ENCODE measurements around the gene HSD17B4.

Gene HSD17B4

DNA sequence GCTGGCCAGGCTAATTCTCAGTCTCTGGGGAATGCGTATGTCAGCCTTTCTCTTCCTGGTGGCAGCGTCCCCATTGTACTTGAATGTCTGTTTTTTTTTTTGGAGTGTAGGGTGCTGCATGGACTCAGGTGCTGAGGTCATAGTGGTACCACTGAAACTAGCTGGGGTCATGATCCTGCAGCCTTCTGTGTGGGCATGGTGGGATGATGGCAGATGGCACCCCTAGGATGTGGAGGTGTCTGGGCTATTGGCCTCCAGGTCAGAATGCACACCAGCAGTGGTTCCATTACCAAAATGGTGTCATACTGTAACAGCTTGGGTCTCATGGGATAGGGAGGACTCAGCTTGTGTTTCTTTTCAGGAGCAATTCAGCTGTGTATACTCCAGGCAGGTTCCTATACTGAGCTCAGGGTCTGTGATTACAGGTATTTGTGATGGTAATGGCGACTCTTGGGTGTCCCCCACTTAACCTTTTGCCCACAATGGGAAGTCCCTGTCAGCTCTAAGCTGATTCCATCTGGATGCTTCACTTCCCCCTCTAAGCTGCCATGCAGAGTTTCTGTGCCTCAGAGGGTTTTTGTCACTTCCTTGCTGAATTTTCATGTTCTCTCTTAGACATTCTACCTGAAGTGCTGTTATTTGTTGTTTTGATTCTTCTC, 17.9 kb downstream of the HSD17B4 start:
- Histone ChIP-seq H3F3A (ENCODE audit: control insufficient read depth, insufficient read depth) (no peaks in the 10 kb centered on the region), H3K9me3 (ENCODE audit: control insufficient read depth, insufficient read depth, low read length) (no peaks in the 10 kb centered on the region), H3K9me2 (replicated peaks; ENCODE audit: control insufficient read depth, low read length) (no peaks in the 10 kb centered on the region), H4K20me1 (ENCODE audit: control insufficient read depth, insufficient read depth, low read depth, low read length) (no peaks in the 10 kb centered on the region), H3K4me1 (ENCODE audit: control insufficient read depth, low read length) (no peaks in the 10 kb centered on the region), H3K27me3 (ENCODE audit: control insufficient read depth, low read length) (no peaks in the 10 kb centered on the region), H3K36me3 (ENCODE audit: control insufficient read depth, low read length) (no peaks in the 10 kb centered on the region; the same call in 1 of the 2 replicates), H3K4me3 (ENCODE audit: low read length) (no peak overlapping the region), H3K27ac (ENCODE audit: low read depth, low read length) (no peak overlapping the region), H3K4me2 (ENCODE audit: low read length) (no peak overlapping the region), H3K79me2 (ENCODE audit: control insufficient read depth, low read length) (no peaks in the 10 kb centered on the region; the same call in 1 of the 2 replicates)
- TF ChIP-seq, protein P1, sequence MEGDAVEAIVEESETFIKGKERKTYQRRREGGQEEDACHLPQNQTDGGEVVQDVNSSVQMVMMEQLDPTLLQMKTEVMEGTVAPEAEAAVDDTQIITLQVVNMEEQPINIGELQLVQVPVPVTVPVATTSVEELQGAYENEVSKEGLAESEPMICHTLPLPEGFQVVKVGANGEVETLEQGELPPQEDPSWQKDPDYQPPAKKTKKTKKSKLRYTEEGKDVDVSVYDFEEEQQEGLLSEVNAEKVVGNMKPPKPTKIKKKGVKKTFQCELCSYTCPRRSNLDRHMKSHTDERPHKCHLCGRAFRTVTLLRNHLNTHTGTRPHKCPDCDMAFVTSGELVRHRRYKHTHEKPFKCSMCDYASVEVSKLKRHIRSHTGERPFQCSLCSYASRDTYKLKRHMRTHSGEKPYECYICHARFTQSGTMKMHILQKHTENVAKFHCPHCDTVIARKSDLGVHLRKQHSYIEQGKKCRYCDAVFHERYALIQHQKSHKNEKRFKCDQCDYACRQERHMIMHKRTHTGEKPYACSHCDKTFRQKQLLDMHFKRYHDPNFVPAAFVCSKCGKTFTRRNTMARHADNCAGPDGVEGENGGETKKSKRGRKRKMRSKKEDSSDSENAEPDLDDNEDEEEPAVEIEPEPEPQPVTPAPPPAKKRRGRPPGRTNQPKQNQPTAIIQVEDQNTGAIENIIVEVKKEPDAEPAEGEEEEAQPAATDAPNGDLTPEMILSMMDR (IDR thresholded peaks at IDR 0.05; ENCODE audit: low read depth, low read length, poor library complexity, severe bottlenecking), result no peak
- no peak for TF ChIP-seq EZH2phosphoT487 (IDR thresholded peaks at IDR 0.05; ENCODE audit: borderline replicate concordance, low read length)

DNA sequence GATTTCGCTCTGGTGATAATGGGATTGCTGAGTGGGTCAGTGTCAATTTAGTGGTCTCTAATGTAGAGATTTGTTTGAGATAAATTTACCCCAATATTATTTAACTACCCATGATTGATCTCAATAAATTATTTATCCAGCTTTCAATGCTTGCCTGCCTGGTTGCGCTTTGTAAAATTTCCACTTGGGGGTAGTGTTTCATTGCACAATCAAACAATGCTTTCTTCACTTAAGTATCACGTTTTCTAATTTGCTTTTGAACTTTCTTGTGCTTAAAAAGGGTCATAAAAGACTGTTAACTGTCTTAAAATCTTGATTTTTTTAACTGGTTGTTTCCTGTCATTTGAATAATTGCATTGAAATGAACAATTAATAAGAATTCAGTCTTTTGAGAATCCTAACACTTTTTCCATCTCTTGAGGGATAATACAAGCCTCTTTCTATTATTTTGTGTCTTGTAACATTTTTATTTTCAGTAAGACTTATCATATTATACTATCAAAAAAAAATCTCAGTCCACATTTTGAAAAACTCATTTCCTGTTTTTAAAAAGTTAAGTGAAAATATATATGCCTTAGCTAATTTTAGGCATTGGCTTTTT, 18.7 kb downstream of the HSD17B4 start:
- Histone ChIP-seq H3F3A (ENCODE audit: control insufficient read depth, insufficient read depth) (no peaks in the 10 kb centered on the region), H4K20me1 (ENCODE audit: control insufficient read depth, insufficient read depth, low read depth, low read length) (no peaks in the 10 kb centered on the region), H3K4me2 (ENCODE audit: low read length) (no peak overlapping the region), H3K4me3 (ENCODE audit: low read length) (no peak overlapping the region), H3K79me2 (ENCODE audit: control insufficient read depth, low read length) (no peaks in the 10 kb centered on the region; the same call in 1 of the 2 replicates), H3K4me1 (ENCODE audit: control insufficient read depth, low read length) (no peaks in the 10 kb centered on the region), H3K36me3 (ENCODE audit: control insufficient read depth, low read length) (no peaks in the 10 kb centered on the region), H3K9me3 (ENCODE audit: control insufficient read depth, insufficient read depth, low read length) (no peaks in the 10 kb centered on the region), H3K9me2 (replicated peaks; ENCODE audit: control insufficient read depth, low read length) (no peaks in the 10 kb centered on the region), H3K27me3 (ENCODE audit: control insufficient read depth, low read length) (no peaks in the 10 kb centered on the region), H3K27ac (ENCODE audit: low read depth, low read length) (no peak overlapping the region)
- no peak for TF ChIP-seq EZH2phosphoT487 (IDR thresholded peaks at IDR 0.05; ENCODE audit: borderline replicate concordance, low read length)
- TF ChIP-seq, protein P1 (IDR thresholded peaks at IDR 0.05; ENCODE audit: low read depth, low read length, poor library complexity, severe bottlenecking), result peak; percentile 82

DNA sequence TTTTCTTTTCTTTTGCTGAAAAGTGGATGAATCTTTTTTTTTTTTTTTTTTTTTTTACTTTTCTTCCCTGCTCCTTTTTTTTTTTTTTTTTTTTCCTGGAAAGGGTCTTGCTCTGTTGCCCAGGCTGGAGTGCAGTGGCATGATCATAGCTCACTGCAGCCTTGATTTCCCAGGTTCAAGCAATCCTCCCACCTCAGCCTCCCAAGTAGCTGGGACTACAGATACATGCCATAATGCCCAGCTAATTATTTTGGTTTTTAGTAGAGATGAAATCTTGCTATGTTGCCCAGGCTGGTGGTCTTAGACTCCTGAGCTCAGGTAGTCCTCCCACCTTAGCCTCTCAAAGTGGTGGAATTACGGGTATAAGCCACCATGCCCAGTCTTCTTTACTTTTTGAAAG, 20.9 kb downstream of the HSD17B4 start:
- no peaks in the 10 kb centered on the region for H3K27me3 ChIP-seq (ENCODE audit: control insufficient read depth, low read length)
- H3K79me2 ChIP-seq (ENCODE audit: control insufficient read depth, low read length), result no peaks in the 10 kb centered on the region; the same call in 1 of the 2 replicates
- TF ChIP-seq, protein P1 (IDR thresholded peaks at IDR 0.05; ENCODE audit: low read depth, low read length, poor library complexity, severe bottlenecking), result no peak
- no peak for TF ChIP-seq EZH2phosphoT487 (IDR thresholded peaks at IDR 0.05; ENCODE audit: borderline replicate concordance, low read length)
- no peaks in the 10 kb centered on the region for H3K9me3 ChIP-seq (ENCODE audit: control insufficient read depth, insufficient read depth, low read length)
- H4K20me1 ChIP-seq (ENCODE audit: control insufficient read depth, insufficient read depth, low read depth, low read length), result no peaks in the 10 kb centered on the region
- peaks cover 7% of the 10 kb centered on the region for H3K36me3 ChIP-seq (ENCODE audit: control insufficient read depth, low read length)
- no peaks in the 10 kb centered on the region for H3F3A ChIP-seq (ENCODE audit: control insufficient read depth, insufficient read depth)
- no peak overlapping the region for H3K4me3 ChIP-seq (ENCODE audit: low read length)
- no peak overlapping the region for H3K4me2 ChIP-seq (ENCODE audit: low read length)
- H3K9me2 ChIP-seq (replicated peaks; ENCODE audit: control insufficient read depth, low read length), result no peaks in the 10 kb centered on the region
- H3K27ac ChIP-seq (ENCODE audit: low read depth, low read length), result no peak overlapping the region
- H3K4me1 ChIP-seq (ENCODE audit: control insufficient read depth, low read length), result no peaks in the 10 kb centered on the region
